Measurements from ENCODE around the gene TEAD2.
"Not testable (repeated sequence)": the region's sequence is repeated elsewhere in the genome, so short reads cannot be mapped to it uniquely, and the experiment has no call there.

The TEAD2 gene

GRCh38 chr19:49383599-49383998 lies 21.4 kb upstream of the TEAD2 start:
- no peak for DNase-seq (ENCODE audit: low read depth)

DNA sequence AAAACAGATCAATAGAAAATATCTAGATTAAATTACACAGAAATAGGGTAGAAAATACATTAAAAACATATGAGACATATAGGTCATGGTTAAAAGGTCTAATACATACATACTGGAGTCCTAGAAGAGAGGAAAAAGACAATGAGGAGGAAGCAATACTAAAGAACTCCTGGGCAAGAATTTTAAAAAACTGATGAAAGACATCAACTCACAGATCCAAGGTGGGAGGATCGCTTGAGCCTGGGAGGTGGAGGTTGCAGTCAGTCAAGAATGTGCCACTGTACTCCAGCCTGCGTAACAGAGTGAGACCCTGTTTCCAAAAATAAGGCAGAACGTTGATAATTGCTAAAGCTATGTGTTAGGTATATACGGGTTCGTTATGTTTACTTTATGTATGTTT lies 20.4 kb upstream of the TEAD2 start:
- no peak for DNase-seq (ENCODE audit: low read depth)

DNA sequence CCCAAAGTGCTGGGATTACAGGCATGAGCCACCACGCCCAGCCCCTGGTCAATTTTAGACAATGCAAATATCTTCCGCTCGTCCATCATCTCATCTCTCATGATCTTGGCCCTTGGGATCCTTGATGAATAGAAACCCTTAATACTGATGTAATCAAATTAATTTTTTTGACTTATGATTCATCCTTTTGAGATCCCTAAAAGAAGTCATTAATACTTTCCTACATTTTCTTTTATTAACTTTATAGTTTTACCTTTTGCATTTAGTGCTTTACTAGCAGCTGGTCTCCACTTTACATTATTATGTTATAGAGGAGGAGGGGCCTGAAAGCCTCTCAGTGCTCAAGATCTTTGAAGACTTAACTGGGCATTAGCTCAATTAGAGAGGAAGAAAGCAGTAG lies 18.2 kb upstream of the TEAD2 start:
- no peak for DNase-seq (ENCODE audit: low read depth)

- no peak for DNase-seq (ENCODE audit: low read depth)
These were observed 16.3 kb upstream of the TEAD2 start for GRCh38 chr19:49378512-49378911.

- DNase-seq (ENCODE audit: low read depth): no peak
These were observed 12.6 kb upstream of the TEAD2 start for GRCh38 chr19:49374665-49375434.

DNA sequence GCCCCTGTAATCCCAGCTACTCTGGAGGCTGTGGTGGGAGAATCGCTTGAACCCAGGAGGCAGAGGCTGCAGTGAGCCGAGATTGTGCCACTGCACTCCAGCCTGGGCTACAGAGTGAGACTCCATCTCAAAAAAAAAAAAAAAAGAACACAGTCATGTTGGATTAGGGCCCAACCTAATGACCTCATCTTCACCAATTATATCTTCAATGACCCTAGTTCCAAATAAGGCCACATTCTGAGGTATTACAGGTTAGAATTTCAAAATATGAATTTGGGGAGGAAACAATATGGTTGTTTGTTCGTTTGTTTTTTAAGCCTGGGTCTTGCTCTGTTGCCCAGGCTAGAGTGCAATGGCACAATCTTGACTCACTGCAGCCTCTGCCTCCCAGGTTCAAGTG lies 11.0 kb upstream of the TEAD2 start:
- not testable (repeated sequence) for DNase-seq (ENCODE audit: low read depth)

- no peak for DNase-seq (ENCODE audit: low read depth)
These were observed 9.0 kb upstream of the TEAD2 start for GRCh38 chr19:49371184-49371583.

- DNase-seq (ENCODE audit: low read depth): no peak
These were observed 6.6 kb upstream of the TEAD2 start for GRCh38 chr19:49368711-49369358.

DNA sequence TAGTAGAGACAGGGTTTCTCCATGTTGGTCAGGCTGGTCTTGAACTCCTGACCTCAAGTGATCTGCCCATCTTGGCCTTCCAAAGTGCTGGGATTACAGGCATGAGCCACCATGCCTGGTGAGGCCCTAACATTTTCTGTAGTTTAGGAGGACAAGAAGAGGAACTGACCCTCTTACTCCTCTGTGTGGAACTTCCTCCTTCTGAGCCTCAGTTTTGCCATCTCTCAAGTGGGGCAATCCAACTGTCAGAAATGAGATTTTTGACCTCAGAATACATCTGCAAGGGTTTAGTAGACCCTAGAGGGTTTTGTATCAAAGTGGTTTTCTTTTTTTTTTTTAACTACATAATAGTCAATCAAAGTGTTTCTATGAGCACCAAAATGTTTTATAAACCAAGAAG lies 3.9 kb upstream of the TEAD2 start:
- no peak for DNase-seq (ENCODE audit: low read depth)

GRCh38 chr19:49364083-49364737 lies 2.0 kb upstream of the TEAD2 start:
- DNase-seq (ENCODE audit: low read depth): no peak

DNA sequence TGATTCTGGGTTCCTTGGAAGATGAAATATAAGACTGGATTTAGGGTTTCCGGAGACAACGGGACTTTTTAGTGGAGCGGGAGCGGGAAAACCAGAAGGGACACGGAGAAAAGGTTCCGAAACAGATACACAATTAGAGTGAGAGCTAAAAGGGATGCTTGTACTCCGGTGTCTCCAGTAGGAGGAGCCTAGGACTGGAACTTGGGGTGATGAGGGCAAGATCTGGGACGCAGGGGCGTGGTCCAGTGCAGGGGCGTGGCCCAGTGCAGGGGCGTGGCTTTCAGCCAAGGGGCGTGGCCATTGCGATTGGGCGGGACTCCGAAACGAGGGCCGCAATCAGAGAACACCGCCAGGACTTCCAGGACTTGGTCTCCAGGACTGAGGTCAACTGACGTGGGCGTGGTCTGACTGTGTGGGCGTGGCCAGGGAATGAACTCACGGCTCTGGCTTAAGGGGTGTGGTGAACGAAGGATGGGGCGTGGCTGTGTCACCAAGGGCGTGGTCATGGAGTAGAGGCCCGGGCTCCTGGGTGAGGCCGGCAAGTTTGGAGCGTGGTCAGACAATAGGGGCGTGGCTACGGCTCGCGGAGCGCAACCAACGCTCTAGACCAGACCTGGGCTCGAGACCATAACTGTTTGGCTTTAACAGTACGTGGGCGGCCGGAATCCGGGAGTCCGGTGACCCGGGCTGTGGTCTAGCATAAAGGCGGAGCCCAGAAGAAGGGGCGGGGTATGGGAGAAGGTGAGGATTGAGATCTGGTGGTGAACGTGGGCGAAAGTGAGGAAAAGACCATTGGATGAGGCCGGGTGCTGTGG lies 1.3 kb upstream of the TEAD2 start, which contains the start of gene DKKL1:
DKKL1 (plus strand) TSS at position 610 of the 815 bp plus-strand sequence; CDS start at position 732, 122 bp downstream.
- DNase-seq (ENCODE audit: low read depth): peak; percentile 40

GRCh38 chr19:49362929-49363267 lies 682 bp upstream of the TEAD2 start:
- no peak for DNase-seq (ENCODE audit: low read depth)

DNA sequence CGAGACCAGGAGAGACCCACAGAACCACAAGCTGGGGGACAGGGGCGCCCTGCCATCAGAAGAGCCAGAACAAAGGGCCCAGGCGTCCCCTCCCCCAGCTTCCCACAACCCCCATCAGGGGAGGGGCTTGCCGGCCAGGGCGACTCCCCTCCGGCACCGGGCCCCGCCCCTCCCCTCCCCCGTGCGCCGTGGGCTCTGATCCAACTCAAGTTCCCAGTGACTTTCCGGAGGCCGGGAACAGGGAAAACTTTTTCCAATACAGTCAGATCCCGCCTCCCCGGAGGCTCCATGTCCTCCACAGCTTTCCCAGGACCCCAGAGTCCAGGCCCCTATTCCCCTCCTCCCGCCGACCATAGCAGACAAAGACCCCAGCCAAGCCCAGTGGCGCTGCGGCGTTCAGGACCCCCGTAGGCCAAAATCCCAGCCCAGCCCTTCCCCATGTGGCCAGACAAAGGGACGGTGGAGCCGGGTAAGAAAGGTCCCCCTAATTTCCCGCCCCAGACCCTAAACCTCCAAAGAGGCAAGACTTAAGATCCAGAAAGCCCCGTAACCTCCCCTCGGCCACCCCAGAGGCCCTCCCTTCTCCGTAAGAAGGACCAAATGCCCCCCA lies 673 bp downstream of the TEAD2 start:
- no peak for DNase-seq (ENCODE audit: low read depth)

- DNase-seq (ENCODE audit: low read depth): no peak
These were observed 2.1 kb downstream of the TEAD2 start for GRCh38 chr19:49359851-49360820.

DNA sequence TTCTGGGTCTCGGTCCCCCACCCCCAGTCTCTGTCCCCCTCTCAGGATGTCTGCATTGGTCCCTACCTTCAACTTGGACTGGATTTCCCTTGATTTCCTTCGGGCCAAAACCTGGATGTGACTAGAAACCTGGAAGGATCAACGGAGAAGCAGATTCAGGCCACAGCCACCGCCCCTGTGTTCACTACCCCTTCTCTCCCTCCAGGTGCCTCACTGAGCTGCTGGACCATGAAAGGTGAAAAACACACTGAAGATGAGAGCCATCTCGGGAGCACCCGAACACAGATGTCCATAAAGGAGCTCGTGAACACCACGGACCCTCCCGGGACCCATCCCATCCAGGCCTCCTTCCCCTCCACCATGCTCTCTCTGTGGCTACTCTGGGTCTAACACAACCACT lies 5.0 kb downstream of the TEAD2 start:
- DNase-seq (ENCODE audit: low read depth): no peak

DNA sequence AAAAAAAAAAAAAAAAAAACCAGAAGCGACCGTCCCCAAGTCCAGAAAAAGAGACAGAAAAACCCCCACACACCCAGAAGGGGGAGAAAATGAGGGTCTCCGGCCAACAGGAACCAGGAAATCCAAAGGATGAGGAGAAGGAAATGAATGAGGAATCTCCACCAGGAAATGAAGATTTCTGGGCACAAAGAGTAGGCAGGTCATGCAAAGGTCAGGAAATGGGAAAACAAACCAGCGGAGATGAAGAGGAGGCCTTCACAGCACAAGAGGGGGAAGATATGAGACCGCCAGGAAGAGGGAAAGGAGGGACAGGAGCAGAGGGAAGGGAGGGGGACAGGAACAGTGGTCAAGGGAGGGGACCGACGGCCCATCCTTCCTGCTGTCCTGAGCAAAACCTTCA lies 5.8 kb downstream of the TEAD2 start:
- no peak for DNase-seq (ENCODE audit: low read depth)

- DNase-seq (ENCODE audit: low read depth): no peak
These were observed 6.3 kb downstream of the TEAD2 start for GRCh38 chr19:49355909-49356353.

DNA sequence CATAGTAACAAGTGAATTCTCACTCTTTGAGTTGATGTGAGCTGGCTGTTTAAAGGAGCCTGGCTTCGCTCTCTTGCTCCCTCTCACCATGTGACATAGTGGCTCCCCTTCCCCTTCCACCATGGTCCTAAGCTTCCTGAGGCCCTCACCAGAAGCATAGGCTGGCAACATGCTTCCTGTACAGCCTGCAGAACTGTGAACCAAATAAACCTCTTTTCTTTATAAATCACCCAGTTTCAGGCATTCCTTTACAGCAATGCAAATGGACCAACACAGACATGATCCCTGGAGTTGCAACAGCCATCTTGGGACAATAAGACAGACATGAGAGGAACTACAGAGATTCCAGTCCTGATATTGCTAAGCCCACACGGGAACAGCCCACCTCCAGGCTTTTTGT lies 12.6 kb downstream of the TEAD2 start:
- no peak for DNase-seq (ENCODE audit: low read depth)

DNA sequence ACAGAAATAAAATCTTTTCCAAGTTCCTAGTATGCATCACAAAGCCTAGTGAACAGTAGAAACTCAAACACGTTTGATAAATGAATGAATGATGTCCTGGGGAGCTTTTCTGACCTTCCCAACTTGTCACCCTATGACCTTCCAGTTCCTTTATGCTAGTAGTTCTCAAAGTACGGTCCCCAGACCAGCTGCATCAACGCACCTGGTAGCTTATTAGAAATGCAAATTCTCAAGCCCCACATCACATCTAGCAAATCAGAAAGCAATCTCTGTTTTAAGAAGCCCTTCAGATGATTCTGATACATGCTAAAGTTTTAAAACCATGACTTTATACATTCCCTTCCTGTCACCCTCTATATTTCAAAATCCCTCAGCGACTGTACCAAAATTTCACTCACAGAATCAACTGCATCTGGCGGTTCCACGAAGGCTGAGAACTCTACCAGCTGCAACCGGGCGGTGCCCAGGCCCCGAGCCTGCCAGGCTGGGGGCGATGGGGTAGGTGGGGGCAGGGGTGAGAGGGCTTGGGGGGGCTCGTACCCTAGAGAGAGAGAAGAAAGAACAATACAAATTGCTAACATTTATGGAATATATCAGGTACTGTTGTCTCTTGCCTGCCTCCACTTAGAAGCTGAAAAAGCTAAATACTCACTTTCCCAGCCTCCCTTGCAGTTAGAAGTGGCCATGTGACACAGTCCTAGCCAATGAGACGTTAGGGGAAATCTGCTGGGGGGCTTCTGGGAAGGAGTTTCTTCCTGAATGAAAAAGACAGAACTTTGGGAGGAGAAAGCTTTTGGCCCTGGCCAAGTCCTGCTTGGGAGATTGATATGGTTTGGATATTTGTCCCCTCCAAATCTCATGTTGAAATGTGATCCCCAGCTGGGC lies 13.7 kb downstream of the TEAD2 start:
- no peak for DNase-seq (ENCODE audit: low read depth)

- no peak for DNase-seq (ENCODE audit: low read depth)
These were observed 14.4 kb downstream of the TEAD2 start for GRCh38 chr19:49347835-49348234.
